Left lung (tissue), 10 donors: ENCODE measurements around the gene CELA3A. TPM values are rescaled to one million over a fixed set of nuclear protein-coding genes. Genes with fewer than 3 reads are reported as not detected.

Experiments
- ATAC-seq: fragments of 200-7000 bp; cut with Tn5 transposase; one replicate; pipeline ENCODE4 v1.9.1; 2020; ENCODE audit warnings: moderate library complexity
- DNase-seq, 4 donors: peaks; one replicate each; pipeline ENCODE4 v3.0.0-alpha.2; 2013 to 2020
- H3K27ac ChIP-seq, 2 donors: fragments of 200-600 bp; sonication (generic) in 1 of 2; one replicate each; pipeline versions ENCODE4 v1.5.0 to v1.8.0; 2020 to 2021
- H3K27me3 ChIP-seq, 2 donors: fragments of 200-600 bp; sonication (generic) in 1 of 2; one replicate each; pipeline versions ENCODE4 v1.5.0 to v1.8.0; 2020 to 2021
- H3K36me3 ChIP-seq, 2 donors: fragments of 200-600 bp; sonication (generic) in 1 of 2; one replicate each; pipeline versions ENCODE4 v1.5.0 to v1.8.0; 2020 to 2021
- H3K4me1 ChIP-seq, 2 donors: fragments of 200-600 bp; one replicate each; pipeline ENCODE4 v1.8.0; 2021
- H3K4me3 ChIP-seq, 2 donors: fragments of 200-600 bp; sonication (generic) in 1 of 2; one replicate each; pipeline versions ENCODE4 v1.5.0 to v1.8.0; 2020 to 2021; ENCODE audit warnings: mild to moderate bottlenecking in 1 of 2
- H3K9me3 ChIP-seq, 2 donors: fragments of 200-600 bp; sonication (generic) in 1 of 2; one replicate each; pipeline versions ENCODE4 v1.5.0 to v1.8.0; 2020 to 2021
- intact Hi-C, 2 donors: fragments of 100-400 bp; cut with DNase I; formaldehyde crosslinking; loops; one replicate each; pipeline versions ENCODE4 v1.11.2 to v1.14.2; 2022
- polyA plus RNA-seq, 6 donors: library from polyadenylated mRNA; unstranded; fragments of 120-200 nt; gene quantifications; one replicate each; pipeline ENCODE4 v1.2.1, GENCODE V29; 2013; ENCODE audit not compliant: insufficient read length in 6 of 6
- total RNA-seq, 2 donors: library from RNA; stranded (reverse); fragmentation: NEBNext Ultra II Directional; extraction: Animal tissue kit (Norgen Biotek cat#: 25700); gene quantifications; one replicate each; pipeline ENCODE4 v1.2.1, GENCODE V29; 2021
- TF ChIP-seq, protein P1 (sequence below), 2 donors: fragments of 200-600 bp; sonication (generic) in 1 of 2; IDR thresholded peaks; one replicate each; pipeline versions ENCODE4 v1.5.0 to v1.8.0; 2021; ENCODE audit warnings: antibody characterized with exemption in 2 of 2
- donor health status: DM: no; HTN: yes; CAD: no.
- donor health status: DM: no; HTN: no; CAD: no.

CELA3A gene
- total and polyA plus RNA-seq, 8 donors: not detected

DNA sequence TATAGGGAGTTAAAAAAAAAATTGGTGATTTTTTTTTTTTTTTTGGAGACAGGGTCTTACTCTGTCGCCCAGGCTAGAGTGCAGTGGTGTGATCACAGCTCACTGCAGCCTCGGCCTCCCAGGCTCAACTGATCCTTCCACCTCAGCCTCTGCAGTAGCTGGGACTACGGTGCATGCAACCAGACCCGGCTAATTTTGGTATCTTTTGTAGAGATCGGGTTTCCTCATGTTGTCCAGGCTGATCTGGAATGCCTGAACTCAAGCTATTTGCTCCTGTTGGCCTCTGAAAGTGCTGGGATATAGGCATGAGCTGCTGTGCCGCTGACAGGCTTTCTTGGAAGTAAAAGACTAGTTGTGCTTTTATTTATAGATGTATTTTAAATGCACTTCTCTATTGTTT, 54.0 kb downstream of the CELA3A start:
- Histone ChIP-seq H3K36me3 (peaks cover 0 to 18% of the 10 kb centered on the region in 2 donors), H3K9me3 (no peaks in the 10 kb centered on the region), H3K27ac (no peak overlapping the region), H3K4me3 (no peak overlapping the region), H3K4me1 (peaks cover 36 to 67% of the 10 kb centered on the region in 2 donors), H3K27me3 (no peaks in the 10 kb centered on the region)
- no peak for ATAC-seq
- intact Hi-C loops: no loop called here
- TF ChIP-seq, protein P1, sequence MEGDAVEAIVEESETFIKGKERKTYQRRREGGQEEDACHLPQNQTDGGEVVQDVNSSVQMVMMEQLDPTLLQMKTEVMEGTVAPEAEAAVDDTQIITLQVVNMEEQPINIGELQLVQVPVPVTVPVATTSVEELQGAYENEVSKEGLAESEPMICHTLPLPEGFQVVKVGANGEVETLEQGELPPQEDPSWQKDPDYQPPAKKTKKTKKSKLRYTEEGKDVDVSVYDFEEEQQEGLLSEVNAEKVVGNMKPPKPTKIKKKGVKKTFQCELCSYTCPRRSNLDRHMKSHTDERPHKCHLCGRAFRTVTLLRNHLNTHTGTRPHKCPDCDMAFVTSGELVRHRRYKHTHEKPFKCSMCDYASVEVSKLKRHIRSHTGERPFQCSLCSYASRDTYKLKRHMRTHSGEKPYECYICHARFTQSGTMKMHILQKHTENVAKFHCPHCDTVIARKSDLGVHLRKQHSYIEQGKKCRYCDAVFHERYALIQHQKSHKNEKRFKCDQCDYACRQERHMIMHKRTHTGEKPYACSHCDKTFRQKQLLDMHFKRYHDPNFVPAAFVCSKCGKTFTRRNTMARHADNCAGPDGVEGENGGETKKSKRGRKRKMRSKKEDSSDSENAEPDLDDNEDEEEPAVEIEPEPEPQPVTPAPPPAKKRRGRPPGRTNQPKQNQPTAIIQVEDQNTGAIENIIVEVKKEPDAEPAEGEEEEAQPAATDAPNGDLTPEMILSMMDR (IDR thresholded peaks at IDR 0.05): no peak
- DNase-seq: no peak

DNA sequence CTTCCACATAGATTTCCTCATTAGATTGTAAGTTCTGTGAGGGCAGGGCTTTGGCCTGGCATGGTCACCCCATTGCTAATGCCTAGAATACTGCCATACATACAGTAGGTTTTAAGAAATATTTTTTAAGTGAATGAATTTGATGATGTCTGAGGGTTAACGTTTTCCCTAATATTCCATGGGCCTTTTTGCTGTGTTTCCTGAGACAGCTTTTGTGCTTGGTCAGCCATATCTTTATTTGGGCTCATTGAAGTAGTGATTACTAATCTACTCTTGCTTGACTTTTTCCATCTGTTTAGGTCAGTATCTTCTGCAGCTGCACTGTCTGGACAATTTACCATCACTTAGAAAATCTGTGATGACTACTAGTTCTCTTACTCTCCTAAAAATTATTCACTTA, 54.6 kb downstream of the CELA3A start:
- no peak overlapping the region for H3K27ac ChIP-seq
- no peak for DNase-seq
- no peak for ATAC-seq
- peaks cover 0 to 18% of the 10 kb centered on the region in 2 donors for H3K36me3 ChIP-seq
- intact Hi-C loops: no loop called here
- H3K27me3 ChIP-seq: no peaks in the 10 kb centered on the region
- peaks cover 38 to 73% of the 10 kb centered on the region in 2 donors for H3K4me1 ChIP-seq
- no peaks in the 10 kb centered on the region for H3K9me3 ChIP-seq
- TF ChIP-seq, protein P1 (IDR thresholded peaks at IDR 0.05): no peak
- H3K4me3 ChIP-seq: no peak overlapping the region

- Histone ChIP-seq H3K9me3 (no peaks in the 10 kb centered on the region), H3K36me3 (peaks cover 0 to 18% of the 10 kb centered on the region in 2 donors), H3K4me1 (peaks cover 38 to 81% of the 10 kb centered on the region in 2 donors), H3K27ac (no peak overlapping the region), H3K27me3 (no peaks in the 10 kb centered on the region), H3K4me3 (no peak overlapping the region)
- DNase-seq: no peak
- intact Hi-C loops: no loop called here
- no peak for ATAC-seq
- TF ChIP-seq, protein P1 (IDR thresholded peaks at IDR 0.05): no peak
Observed at GRCh38 chr1:22056936-22057335, 55.5 kb downstream of the CELA3A start.

DNA sequence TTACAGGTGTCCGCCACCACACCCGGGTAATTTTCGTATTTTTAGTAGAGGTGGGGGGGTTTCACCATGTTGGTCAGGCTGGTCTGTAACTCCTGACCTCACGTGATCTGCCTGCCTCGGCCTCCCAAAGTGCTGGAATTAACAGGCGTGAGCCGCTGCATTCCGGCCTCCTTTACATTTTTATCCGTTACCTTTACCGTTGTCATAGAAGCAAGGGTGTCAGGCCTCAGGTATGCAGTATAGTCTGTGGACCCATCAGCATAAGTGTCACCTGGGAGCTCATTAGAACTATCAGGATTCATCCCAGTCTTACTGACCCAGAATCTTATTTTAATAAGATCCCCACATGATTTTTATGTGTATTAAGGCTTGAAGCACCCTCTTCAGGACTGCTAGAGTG, 56.4 kb downstream of the CELA3A start:
- intact Hi-C loops: no loop called here
- ATAC-seq: no peak

More for the DNA sequence above, 56.4 kb downstream of the CELA3A start:
- no peak overlapping the region for H3K4me3 ChIP-seq
- no peak for DNase-seq
- no peaks in the 10 kb centered on the region for H3K27me3 ChIP-seq
- peaks cover 0 to 18% of the 10 kb centered on the region in 2 donors for H3K36me3 ChIP-seq
- no peaks in the 10 kb centered on the region for H3K9me3 ChIP-seq
- TF ChIP-seq, protein P1 (IDR thresholded peaks at IDR 0.05): no peak
- H3K27ac ChIP-seq: no peak overlapping the region
- peaks cover 40 to 87% of the 10 kb centered on the region in 2 donors for H3K4me1 ChIP-seq

Other genes with a start within 250 kb of the CELA3A start
- gene USP48, start 218.5 kb upstream of the CELA3A start, total RNA-seq: 10 to 100 TPM; 57.9 to 58.0 TPM
- gene USP48, start 218.5 kb upstream of the CELA3A start, polyA plus RNA-seq: 10 to 100 TPM; 79.9 to 95.6 (median 81.7) TPM
- gene LDLRAD2, start 189.4 kb upstream of the CELA3A start, total RNA-seq: under 1 TPM; 0.10 to 0.26 TPM
- gene LDLRAD2, start 189.4 kb upstream of the CELA3A start, polyA plus RNA-seq: 1 to 10 TPM; 3.9 to 5.9 (median 5.2) TPM
- gene HSPG2, start 64.3 kb upstream of the CELA3A start, total RNA-seq: 100 to 1,000 TPM; 324 to 434 TPM
- gene HSPG2, start 64.3 kb upstream of the CELA3A start, polyA plus RNA-seq: 100 to 1,000 TPM; 150 to 218 (median 175) TPM
- not detected for gene CELA3B, start 24.6 kb upstream of the CELA3A start, total RNA-seq
- under 1 TPM in 2 of 6 donors, not detected in 4; 0.27 to 0.71 TPM for gene CELA3B, start 24.6 kb upstream of the CELA3A start, polyA plus RNA-seq
- 100 to 1,000 TPM; 277 to 292 TPM for gene CDC42, start 51.1 kb downstream of the CELA3A start, total RNA-seq
- gene CDC42, start 51.1 kb downstream of the CELA3A start, polyA plus RNA-seq: 100 to 1,000 TPM; 285 to 381 (median 351) TPM
- 1 to 10 TPM; 1.8 to 4.0 TPM for gene WNT4, start 141.4 kb downstream of the CELA3A start, total RNA-seq
- 1 to 10 TPM; 2.3 to 3.4 (median 2.8) TPM for gene WNT4, start 141.4 kb downstream of the CELA3A start, polyA plus RNA-seq